Ovary (tissue), 9 donors: ENCODE data around the gene SPEF2. TPM values are rescaled to one million over a fixed set of nuclear protein-coding genes. Genes with fewer than 3 reads are reported as not detected.

Experiments
- DNase-seq, 5 donors: peaks; one replicate each; pipeline ENCODE4 v3.0.0-alpha.2; 2019 to 2020
- H3K27ac ChIP-seq, 2 donors: fragments of 200-600 bp; one replicate each; pipeline versions ENCODE4 v1.5.1 to v1.8.0; 2019 to 2022
- H3K27me3 ChIP-seq: fragments of 200-600 bp; one replicate; pipeline ENCODE4 v1.8.0; 2022
- H3K36me3 ChIP-seq: fragments of 200-600 bp; sonication (generic); one replicate; pipeline ENCODE4 v1.5.1; 2019
- H3K4me1 ChIP-seq: one replicate; pipeline ENCODE4 v1.8.1; 2013; ENCODE audit warnings: mild to moderate bottlenecking, moderate library complexity; ENCODE audit not compliant: insufficient read depth
- H3K4me3 ChIP-seq: fragments of 200-600 bp; sonication (generic); one replicate; pipeline ENCODE4 v1.5.1; 2017
- H3K9me3 ChIP-seq, 2 donors: fragments of 200-600 bp in 1 of 2; sonication (generic) in 1 of 2; one replicate each; pipeline versions ENCODE4 v1.5.1 to v1.8.1; 2013 to 2019; ENCODE audit warnings: mild to moderate bottlenecking in 1 of 2, moderate library complexity in 1 of 2
- EP300 ChIP-seq: sonication (generic); formaldehyde crosslinking; IDR thresholded peaks from one replicate; pipeline ENCODE4 v1.6.1; 2017; ENCODE audit warnings: antibody characterized with exemption
- POLR2A ChIP-seq: fragments of 450-650 bp; IDR thresholded peaks from one replicate; pipeline ENCODE4 v1.6.1; 2017; ENCODE audit warnings: antibody characterized with exemption, mild to moderate bottlenecking, moderate library complexity
- WGBS, 3 donors: extraction: QIAGEN DNeasy Blood & Tissue Kit in 1 of 3; methylation state at CpG; one replicate each; pipeline versions ENCODE4 v1.1.5 to v1.1.7; 2013 to 2017; 5-methylcytosine and 5-hydroxymethylcytosine counted together
- intact Hi-C, 4 donors: fragments of 100-400 bp; cut with DNase I; formaldehyde crosslinking; loops; one replicate each; pipeline versions ENCODE4 v1.11.0 to v1.15.1; 2022 to 2023
- polyA plus RNA-seq, 2 donors: library from polyadenylated mRNA; stranded (reverse); fragments of 200-250 nt in 1 of 2; fragments of 350-450 nt in 1 of 2; fragmentation: Illumina TruSeq in 1 of 2; extraction: RNeasy Lipid Tissue Mini Kit (QIAGEN cat#74804) in 1 of 2; gene quantifications; one replicate each; pipeline ENCODE4 v1.2.3, GENCODE V29; 2013 to 2014
- total RNA-seq, 7 donors: library from RNA; depleted of rRNA in 2 of 7; stranded (reverse); fragments of >200 nt in 2 of 7; fragmentation: NEBNext Ultra II Directional in 3 of 7; extraction: Animal tissue kit (Norgen Biotek cat#: 25700) in 3 of 7; gene quantifications; one replicate each; pipeline versions ENCODE4 v1.1.0 to v1.2.4, GENCODE V29; 2016 to 2023
- TF ChIP-seq, protein P1 (sequence below), 3 donors: fragments of 450-650 bp in 2 of 3; fragments of 200-600 bp in 1 of 3; IDR thresholded peaks; one replicate each; pipeline versions ENCODE4 v1.5.1 to v1.8.0; 2016 to 2022; ENCODE audit warnings: antibody characterized with exemption in 3 of 3, mild to moderate bottlenecking in 1 of 3
- donor health status: DM: no; HTN: no; CAD: no; lungs with moderate emphysema.
- donor health status: DM: no; HTN: no; CAD: no.
- donor health status: Bipolar disorder and iron deficiency.
- donor health status: DM: yes; HTN: yes; CAD: no.
- donor health status: DM: no; HTN: no; CAD: no.
- donor health status: DM: yes; HTN: yes; CAD: no.

Gene SPEF2
- total and polyA plus RNA-seq, 9 donors: 4.2 to 31.8 (median 9.0) TPM

GRCh38 chr5:35819668-35820067, 202.0 kb downstream of the SPEF2 start:
- H3K4me3 ChIP-seq: no peak overlapping the region
- H3K36me3 ChIP-seq: no peaks in the 10 kb centered on the region
- TF ChIP-seq, protein P1, sequence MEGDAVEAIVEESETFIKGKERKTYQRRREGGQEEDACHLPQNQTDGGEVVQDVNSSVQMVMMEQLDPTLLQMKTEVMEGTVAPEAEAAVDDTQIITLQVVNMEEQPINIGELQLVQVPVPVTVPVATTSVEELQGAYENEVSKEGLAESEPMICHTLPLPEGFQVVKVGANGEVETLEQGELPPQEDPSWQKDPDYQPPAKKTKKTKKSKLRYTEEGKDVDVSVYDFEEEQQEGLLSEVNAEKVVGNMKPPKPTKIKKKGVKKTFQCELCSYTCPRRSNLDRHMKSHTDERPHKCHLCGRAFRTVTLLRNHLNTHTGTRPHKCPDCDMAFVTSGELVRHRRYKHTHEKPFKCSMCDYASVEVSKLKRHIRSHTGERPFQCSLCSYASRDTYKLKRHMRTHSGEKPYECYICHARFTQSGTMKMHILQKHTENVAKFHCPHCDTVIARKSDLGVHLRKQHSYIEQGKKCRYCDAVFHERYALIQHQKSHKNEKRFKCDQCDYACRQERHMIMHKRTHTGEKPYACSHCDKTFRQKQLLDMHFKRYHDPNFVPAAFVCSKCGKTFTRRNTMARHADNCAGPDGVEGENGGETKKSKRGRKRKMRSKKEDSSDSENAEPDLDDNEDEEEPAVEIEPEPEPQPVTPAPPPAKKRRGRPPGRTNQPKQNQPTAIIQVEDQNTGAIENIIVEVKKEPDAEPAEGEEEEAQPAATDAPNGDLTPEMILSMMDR (IDR thresholded peaks at IDR 0.05): no peak
- TF ChIP-seq POLR2A: no peak
- no peak for TF ChIP-seq EP300
- no peaks in the 10 kb centered on the region for H3K9me3 ChIP-seq
- DNase-seq: no peak
- intact Hi-C loops: no loop called here
- 98 to 99% (median 98%) methylated on average over 1 of the region's 1 CpG for WGBS, 3 donors
- no peaks in the 10 kb centered on the region for H3K4me1 ChIP-seq
- no peak overlapping the region for H3K27ac ChIP-seq
- H3K27me3 ChIP-seq: no peaks in the 10 kb centered on the region

DNA sequence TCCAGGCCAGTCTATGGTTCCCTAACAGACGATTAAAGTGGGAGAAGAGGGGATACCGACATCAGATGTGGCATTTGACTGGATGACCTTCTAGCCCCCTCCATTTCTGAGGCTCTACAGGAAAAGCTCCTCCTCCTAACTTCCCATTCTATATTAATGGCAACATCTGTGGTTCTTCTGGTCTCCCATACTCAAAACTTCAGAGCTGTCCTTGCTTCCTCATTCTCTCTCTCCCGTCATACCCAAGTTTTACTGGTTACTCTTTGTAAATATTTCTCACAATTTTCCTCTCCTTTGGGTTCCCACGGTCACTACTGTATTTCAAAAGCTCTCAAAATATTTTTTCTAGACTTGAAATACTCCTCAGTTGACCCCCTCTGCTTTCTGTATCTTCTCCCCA, 203.1 kb downstream of the SPEF2 start:
- Histone ChIP-seq H3K4me1 (no peaks in the 10 kb centered on the region), H3K36me3 (no peaks in the 10 kb centered on the region), H3K4me3 (no peak overlapping the region), H3K9me3 (no peaks in the 10 kb centered on the region), H3K27me3 (no peaks in the 10 kb centered on the region), H3K27ac (no peak overlapping the region)
- 79 to 86% (median 80%) methylated on average over 4 of the region's 4 CpGs for WGBS, 3 donors
- no peak for DNase-seq
- no peak for TF ChIP-seq POLR2A
- TF ChIP-seq EP300: no peak
- TF ChIP-seq, protein P1 (IDR thresholded peaks at IDR 0.05): no peak
- intact Hi-C loops: no loop called here

- Histone ChIP-seq H3K27ac (no peak overlapping the region), H3K9me3 (no peaks in the 10 kb centered on the region), H3K4me1 (no peaks in the 10 kb centered on the region), H3K4me3 (no peak overlapping the region), H3K27me3 (no peaks in the 10 kb centered on the region), H3K36me3 (no peaks in the 10 kb centered on the region)
- TF ChIP-seq, protein P1 (IDR thresholded peaks at IDR 0.05): no peak
- TF ChIP-seq EP300 (no peak), POLR2A (no peak)
- 73 to 82% (median 81%) methylated on average over 2 of the region's 2 CpGs for WGBS, 3 donors
- intact Hi-C loops: no loop called here
- no peak for DNase-seq
These were observed 203.8 kb downstream of the SPEF2 start for GRCh38 chr5:35821513-35821912.

DNA sequence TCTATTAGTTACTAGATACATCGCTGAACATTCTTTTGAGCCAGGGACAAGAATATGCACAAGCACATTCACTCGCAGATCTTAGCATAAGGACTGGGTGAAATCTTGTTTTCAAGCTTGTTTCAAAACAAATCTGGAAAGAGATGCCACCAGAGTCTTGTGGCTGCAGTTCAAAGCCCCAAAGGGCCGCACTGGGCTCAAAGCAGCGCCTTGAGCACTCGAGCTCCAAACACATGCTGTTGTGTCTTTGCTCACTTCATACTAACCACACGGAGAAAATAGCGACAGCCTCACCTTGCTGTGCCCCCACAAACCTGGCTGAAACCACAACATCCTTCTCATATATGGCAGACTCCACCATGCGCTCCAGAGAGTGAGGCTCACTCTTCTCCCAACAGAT, 204.8 kb downstream of the SPEF2 start:
- no peaks in the 10 kb centered on the region for H3K27me3 ChIP-seq
- no peak overlapping the region for H3K27ac ChIP-seq
- no peaks in the 10 kb centered on the region for H3K4me1 ChIP-seq
- DNase-seq: no peak
- intact Hi-C loops: no loop called here
- H3K4me3 ChIP-seq: no peak overlapping the region
- TF ChIP-seq, protein P1 (IDR thresholded peaks at IDR 0.05): no peak
- TF ChIP-seq EP300 (no peak), POLR2A (no peak)
- no peaks in the 10 kb centered on the region for H3K36me3 ChIP-seq
- WGBS, 3 donors: 88 to 95% (median 89%) methylated on average over 8 of the region's 8 CpGs
- H3K9me3 ChIP-seq: no peaks in the 10 kb centered on the region
